Stromal cell of bone marrow (primary cell): ENCODE measurements around the gene SYTL3.
"Not testable (repeated sequence)": the region's sequence is repeated elsewhere in the genome, so short reads cannot be mapped to it uniquely, and the experiment has no call there.

Source experiments
- DNase-seq: peaks from one replicate; pipeline ENCODE4 v3.0.0-alpha.2; 2012; ENCODE audit warnings: low read depth

Gene SYTL3

GRCh38 chr6:158773581-158774449, 124.0 kb downstream of the SYTL3 start:
- DNase-seq: no peak

- DNase-seq: no peak
These were observed 125.0 kb downstream of the SYTL3 start for GRCh38 chr6:158774717-158775449.

- DNase-seq: no peak
These were observed 126.0 kb downstream of the SYTL3 start for GRCh38 chr6:158775832-158776231.

- no peak for DNase-seq
These were observed 126.9 kb downstream of the SYTL3 start for GRCh38 chr6:158776737-158777136.

- no peak for DNase-seq
These were observed 127.7 kb downstream of the SYTL3 start for GRCh38 chr6:158777510-158777909.

- DNase-seq: no peak
These were observed 128.2 kb downstream of the SYTL3 start for GRCh38 chr6:158778005-158778527.

- no peak for DNase-seq
These were observed 130.5 kb downstream of the SYTL3 start for GRCh38 chr6:158780246-158780884.

GRCh38 chr6:158780988-158781691, 131.3 kb downstream of the SYTL3 start:
- no peak for DNase-seq

GRCh38 chr6:158781692-158782373, 132.0 kb downstream of the SYTL3 start:
- DNase-seq: no peak

- DNase-seq: no peak
These were observed 132.7 kb downstream of the SYTL3 start for GRCh38 chr6:158782432-158783166.

GRCh38 chr6:158783167-158783450, 133.3 kb downstream of the SYTL3 start:
- DNase-seq: no peak

GRCh38 chr6:158783851-158784250, 134.0 kb downstream of the SYTL3 start:
- no peak for DNase-seq

- no peak for DNase-seq
These were observed 134.7 kb downstream of the SYTL3 start for GRCh38 chr6:158784505-158784904.

GRCh38 chr6:158785036-158785435, 135.2 kb downstream of the SYTL3 start:
- no peak for DNase-seq

- no peak for DNase-seq
These were observed 136.9 kb downstream of the SYTL3 start for GRCh38 chr6:158786645-158787304.

- no peak for DNase-seq
These were observed 137.5 kb downstream of the SYTL3 start for GRCh38 chr6:158787395-158787794.

GRCh38 chr6:158789115-158789917, 139.5 kb downstream of the SYTL3 start:
- no peak for DNase-seq

GRCh38 chr6:158791274-158791855, 141.5 kb downstream of the SYTL3 start:
- no peak for DNase-seq

- DNase-seq: not testable (repeated sequence)
These were observed 142.7 kb downstream of the SYTL3 start for GRCh38 chr6:158792505-158792904.
